Measurements from ENCODE around the gene NUDT10.

The NUDT10 gene

DNA sequence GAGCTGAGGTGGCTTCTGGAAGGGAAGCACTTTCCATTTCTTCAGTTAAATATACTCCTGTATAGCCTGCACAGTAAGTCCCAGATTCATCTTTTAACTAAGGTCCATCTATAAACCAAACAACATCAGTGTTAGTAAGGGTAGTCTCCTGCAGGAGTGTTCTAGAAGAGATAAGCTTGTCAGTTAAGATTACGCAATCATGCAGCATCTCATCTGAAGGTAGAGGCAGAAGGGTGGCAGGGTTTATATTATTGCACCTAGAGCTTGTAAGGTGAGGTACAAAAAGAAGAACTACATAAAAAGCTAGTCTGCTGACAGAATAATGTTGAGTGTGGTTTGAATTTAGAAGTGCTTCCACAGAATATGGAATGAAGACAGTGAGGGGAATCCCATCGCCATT, 44.0 kb downstream of the NUDT10 start:
- H3K79me2 ChIP-seq (ENCODE audit: control insufficient read depth, insufficient read depth, low read length, poor library complexity): no peaks in the 10 kb centered on the region
- no peak overlapping the region for H3K4me3 ChIP-seq (ENCODE audit: low read depth, low read length)
- no peak overlapping the region for H3K18ac ChIP-seq (ENCODE audit: low read length)
- DNase-seq: peak in 1 of 2 donors; percentile 13
- H3K23ac ChIP-seq (ENCODE audit: low read length): no peak overlapping the region
- no peak overlapping the region for H2AFZ ChIP-seq (ENCODE audit: insufficient read depth, low read length, poor library complexity)
- no peaks in the 10 kb centered on the region for H3K36me3 ChIP-seq (ENCODE audit: control insufficient read depth in 1 of 2, insufficient read depth in 2 of 2, low read length in 2 of 2)
- H3K9ac ChIP-seq (ENCODE audit: low read length): no peak overlapping the region
- H2BK120ac ChIP-seq (ENCODE audit: insufficient read depth, low read length, poor library complexity): no peak overlapping the region
- no peak overlapping the region for H4K12ac ChIP-seq (ENCODE audit: low read depth, low read length)
- no peak overlapping the region for H3K14ac ChIP-seq (ENCODE audit: low read length)
- H2BK12ac ChIP-seq (ENCODE audit: low read length): no peak overlapping the region
- H3K4me1 ChIP-seq (ENCODE audit: control insufficient read depth in 1 of 2, insufficient read depth in 2 of 2, low read length in 2 of 2): no peaks in the 10 kb centered on the region
- no peak overlapping the region for H2BK5ac ChIP-seq (ENCODE audit: low read depth, low read length, poor library complexity)
- no peaks in the 10 kb centered on the region for H3K27me3 ChIP-seq (ENCODE audit: insufficient read depth, low read length)
- H3K79me1 ChIP-seq (ENCODE audit: low read length): no peaks in the 10 kb centered on the region
- WGBS (ENCODE audit: extremely low coverage, insufficient coverage, insufficient read length): no CpG with 5 or more reads among the region's 2 CpGs
- no peaks in the 10 kb centered on the region for H3K9me3 ChIP-seq (ENCODE audit: insufficient read depth, low read depth, low read length)
- no peak overlapping the region for H4K91ac ChIP-seq (ENCODE audit: low read depth, low read length)
- H3K27ac ChIP-seq (ENCODE audit: low read depth, low read length): no peak overlapping the region
- H4K8ac ChIP-seq (ENCODE audit: low read depth, low read length): no peak overlapping the region
- H2AK5ac ChIP-seq (ENCODE audit: low read length): no peak overlapping the region
- no peak overlapping the region for H3K4ac ChIP-seq (ENCODE audit: low read depth, low read length)
- H3K4me2 ChIP-seq (ENCODE audit: low read length): no peak overlapping the region
